Ovary (tissue), 9 donors: ENCODE data around the gene CEP76. TPM values are rescaled to one million over a fixed set of nuclear protein-coding genes. Genes with fewer than 3 reads are reported as not detected.
"Not testable (repeated sequence)": the region's sequence is repeated elsewhere in the genome, so short reads cannot be mapped to it uniquely, and the experiment has no call there.

Experiments used
- DNase-seq, 5 donors: peaks; one replicate each; pipeline ENCODE4 v3.0.0-alpha.2; 2019 to 2020
- H3K27ac ChIP-seq, 2 donors: fragments of 200-600 bp; one replicate each; pipeline versions ENCODE4 v1.5.1 to v1.8.0; 2019 to 2022
- H3K27me3 ChIP-seq: fragments of 200-600 bp; one replicate; pipeline ENCODE4 v1.8.0; 2022
- H3K36me3 ChIP-seq: fragments of 200-600 bp; sonication (generic); one replicate; pipeline ENCODE4 v1.5.1; 2019
- H3K4me1 ChIP-seq: one replicate; pipeline ENCODE4 v1.8.1; 2013; ENCODE audit warnings: mild to moderate bottlenecking, moderate library complexity; ENCODE audit not compliant: insufficient read depth
- H3K4me3 ChIP-seq: fragments of 200-600 bp; sonication (generic); one replicate; pipeline ENCODE4 v1.5.1; 2017
- H3K9me3 ChIP-seq, 2 donors: fragments of 200-600 bp in 1 of 2; sonication (generic) in 1 of 2; one replicate each; pipeline versions ENCODE4 v1.5.1 to v1.8.1; 2013 to 2019; ENCODE audit warnings: mild to moderate bottlenecking in 1 of 2, moderate library complexity in 1 of 2
- CTCF ChIP-seq, 3 donors: fragments of 450-650 bp in 2 of 3; fragments of 200-600 bp in 1 of 3; IDR thresholded peaks; one replicate each; pipeline versions ENCODE4 v1.5.1 to v1.8.0; 2016 to 2022; ENCODE audit warnings: antibody characterized with exemption in 3 of 3, mild to moderate bottlenecking in 1 of 3
- EP300 ChIP-seq: sonication (generic); formaldehyde crosslinking; IDR thresholded peaks from one replicate; pipeline ENCODE4 v1.6.1; 2017; ENCODE audit warnings: antibody characterized with exemption
- POLR2A ChIP-seq: fragments of 450-650 bp; IDR thresholded peaks from one replicate; pipeline ENCODE4 v1.6.1; 2017; ENCODE audit warnings: antibody characterized with exemption, mild to moderate bottlenecking, moderate library complexity
- WGBS, 3 donors: extraction: QIAGEN DNeasy Blood & Tissue Kit in 1 of 3; methylation state at CpG; one replicate each; pipeline versions ENCODE4 v1.1.5 to v1.1.7; 2013 to 2017; 5-methylcytosine and 5-hydroxymethylcytosine counted together
- intact Hi-C, 4 donors: fragments of 100-400 bp; cut with DNase I; formaldehyde crosslinking; loops; one replicate each; pipeline versions ENCODE4 v1.11.0 to v1.15.1; 2022 to 2023
- polyA plus RNA-seq, 2 donors: library from polyadenylated mRNA; stranded (reverse); fragments of 200-250 nt in 1 of 2; fragments of 350-450 nt in 1 of 2; fragmentation: Illumina TruSeq in 1 of 2; extraction: RNeasy Lipid Tissue Mini Kit (QIAGEN cat#74804) in 1 of 2; gene quantifications; one replicate each; pipeline ENCODE4 v1.2.3, GENCODE V29; 2013 to 2014
- total RNA-seq, 7 donors: library from RNA; depleted of rRNA in 2 of 7; stranded (reverse); fragments of >200 nt in 2 of 7; fragmentation: NEBNext Ultra II Directional in 3 of 7; extraction: Animal tissue kit (Norgen Biotek cat#: 25700) in 3 of 7; gene quantifications; one replicate each; pipeline versions ENCODE4 v1.1.0 to v1.2.4, GENCODE V29; 2016 to 2023
- donor health status: DM: no; HTN: no; CAD: no; lungs with moderate emphysema.
- donor health status: DM: no; HTN: no; CAD: no.
- donor health status: Bipolar disorder and iron deficiency.
- donor health status: DM: yes; HTN: yes; CAD: no.
- donor health status: DM: no; HTN: no; CAD: no.
- donor health status: DM: yes; HTN: yes; CAD: no.

The CEP76 gene
- total and polyA plus RNA-seq, 9 donors = 4.8 to 8.3 (median 5.9) TPM

- intact Hi-C loops = loop anchor here in 1 of 4 donors (10.0 kb wide), 1 partner anchor 377 kb away; no protein-coding TSS in a partner anchor
- 69 to 73% (median 73%) methylated on average over 4 of the region's 4 CpGs for WGBS, 3 donors
- TF ChIP-seq POLR2A = no peak
- TF ChIP-seq CTCF (IDR thresholded peaks at IDR 0.05) = no peak
- no peak for TF ChIP-seq EP300
These were observed 50.9 kb downstream of the CEP76 start for GRCh38 chr18:12651651-12652050.

GRCh38 chr18:12647773-12648172 is 54.8 kb downstream of the CEP76 start:
- peaks cover 6% of the 10 kb centered on the region for H3K4me1 ChIP-seq
- no peaks in the 10 kb centered on the region for H3K27me3 ChIP-seq

More at GRCh38 chr18:12651651-12652050, 50.9 kb downstream of the CEP76 start:
- DNase-seq = no peak
- no peaks in the 10 kb centered on the region for H3K9me3 ChIP-seq
- no peaks in the 10 kb centered on the region for H3K27me3 ChIP-seq
- peaks cover 8% of the 10 kb centered on the region for H3K4me1 ChIP-seq
- H3K36me3 ChIP-seq = no peaks in the 10 kb centered on the region
- no peak overlapping the region for H3K4me3 ChIP-seq
- no peak overlapping the region for H3K27ac ChIP-seq

GRCh38 chr18:12645751-12646203 is 56.7 kb downstream of the CEP76 start:
- H3K9me3 ChIP-seq = no peaks in the 10 kb centered on the region
- 50 to 59% (median 57%) methylated on average over 10 of the region's 10 CpGs for WGBS, 3 donors
- no peaks in the 10 kb centered on the region for H3K36me3 ChIP-seq
- intact Hi-C loops = no loop called here
- peak in 1 of 5 donors; percentile 20 for DNase-seq
- H3K4me1 ChIP-seq = peaks cover 6% of the 10 kb centered on the region
- H3K27me3 ChIP-seq = no peaks in the 10 kb centered on the region
- TF ChIP-seq EP300 (no peak), POLR2A (no peak), CTCF (IDR thresholded peaks at IDR 0.05) (no peak)
- H3K27ac ChIP-seq = no peak overlapping the region
- H3K4me3 ChIP-seq = no peak overlapping the region

More at GRCh38 chr18:12647773-12648172, 54.8 kb downstream of the CEP76 start:
- H3K9me3 ChIP-seq = no peaks in the 10 kb centered on the region
- no peak overlapping the region for H3K4me3 ChIP-seq
- no peak overlapping the region for H3K27ac ChIP-seq
- H3K36me3 ChIP-seq = no peaks in the 10 kb centered on the region
- WGBS, 3 donors = 88 to 93% (median 92%) methylated on average over 3 of the region's 3 CpGs
- TF ChIP-seq CTCF (IDR thresholded peaks at IDR 0.05) = no peak
- no peak for TF ChIP-seq POLR2A
- no peak for TF ChIP-seq EP300
- DNase-seq = no peak
- intact Hi-C loops = no loop called here

- Histone ChIP-seq H3K9me3 (no peaks in the 10 kb centered on the region), H3K27ac (no peak overlapping the region), H3K27me3 (no peaks in the 10 kb centered on the region), H3K4me1 (peaks cover 6% of the 10 kb centered on the region), H3K4me3 (no peak overlapping the region), H3K36me3 (no peaks in the 10 kb centered on the region)
- intact Hi-C loops = no loop called here
- DNase-seq = no peak
- TF ChIP-seq POLR2A = no peak
- TF ChIP-seq EP300 = no peak
- no peak for TF ChIP-seq CTCF (IDR thresholded peaks at IDR 0.05)
These were observed 57.3 kb downstream of the CEP76 start for GRCh38 chr18:12645254-12645653.

- H3K27ac ChIP-seq, H3K36me3 ChIP-seq, H3K27me3 ChIP-seq, H3K4me1 ChIP-seq, DNase-seq, intact Hi-C loops, H3K9me3 ChIP-seq, H3K4me3 ChIP-seq: not testable (repeated sequence)
- 96 to 98% (median 97%) methylated on average over 5 of the region's 5 CpGs for WGBS, 3 donors
These were observed 58.8 kb downstream of the CEP76 start for GRCh38 chr18:12643756-12644155.
